Upper lobe of right lung (tissue), 1 donor: ENCODE data around the gene ARL6IP4. TPM values are rescaled to one million over a fixed set of nuclear protein-coding genes. Genes with fewer than 3 reads are reported as not detected.

ENCODE experiments used
- ATAC-seq: fragments of 200-7000 bp; cut with Tn5 transposase; one replicate; pipeline ENCODE4 v1.9.1; 2020; ENCODE audit warnings: mild to moderate bottlenecking, moderate library complexity
- DNase-seq: peaks from one replicate; pipeline ENCODE4 v3.0.0-alpha.2; 2020
- H3K27ac ChIP-seq: fragments of 200-600 bp; one replicate; pipeline ENCODE4 v1.8.0; 2022
- H3K27me3 ChIP-seq: fragments of 200-600 bp; one replicate; pipeline ENCODE4 v1.8.0; 2022; ENCODE audit warnings: mild to moderate bottlenecking
- H3K36me3 ChIP-seq: fragments of 200-600 bp; one replicate; pipeline ENCODE4 v1.8.0; 2022
- H3K4me1 ChIP-seq: fragments of 200-600 bp; one replicate; pipeline ENCODE4 v1.8.0; 2022
- H3K4me3 ChIP-seq: fragments of 200-600 bp; one replicate; pipeline ENCODE4 v1.8.0; 2022; ENCODE audit warnings: mild to moderate bottlenecking
- H3K9me3 ChIP-seq: fragments of 200-600 bp; one replicate; pipeline ENCODE4 v1.8.0; 2022
- intact Hi-C: fragments of 100-400 bp; cut with DNase I; formaldehyde crosslinking; loops from one replicate; pipeline ENCODE4 v1.11.0; 2022
- total RNA-seq: library from RNA; stranded (reverse); fragmentation: NEBNext Ultra II Directional; extraction: Animal tissue kit (Norgen Biotek cat#: 25700); gene quantifications from one replicate; pipeline ENCODE4 v1.2.1, GENCODE V29; 2021
- TF ChIP-seq, protein P1 (sequence below): fragments of 200-600 bp; IDR thresholded peaks from one replicate; pipeline ENCODE4 v1.8.0; 2022; ENCODE audit warnings: antibody characterized with exemption
- donor health status: DM: no; HTN: yes; CAD: no; lungs with severe emphysema.

ARL6IP4 gene
- total RNA-seq, 1 donor from 2014 or later: 124 TPM

DNA sequence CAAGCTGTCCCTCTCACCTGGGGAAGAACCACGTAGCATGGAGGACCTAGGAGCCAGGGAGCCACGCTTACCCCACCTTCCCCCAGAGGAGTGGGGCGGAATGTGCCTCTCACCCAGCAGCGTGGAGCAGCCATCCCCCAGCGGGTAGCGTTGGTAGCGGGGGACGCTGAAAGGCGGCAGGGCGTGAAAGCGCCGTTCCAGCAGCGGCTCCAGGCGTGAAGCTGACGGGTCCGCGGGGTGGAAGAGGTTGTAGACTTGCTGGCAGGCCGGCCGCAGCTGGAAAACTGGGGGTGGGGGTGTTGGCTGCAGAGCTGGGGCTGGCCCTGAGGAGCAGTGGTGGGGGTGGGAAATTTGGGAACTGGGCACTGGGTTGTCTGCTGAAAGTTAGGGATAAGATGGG, 11.9 kb downstream of the ARL6IP4 start:
- Histone ChIP-seq H3K27ac (no peak overlapping the region), H3K4me3 (no peak overlapping the region), H3K27me3 (no peaks in the 10 kb centered on the region), H3K9me3 (no peaks in the 10 kb centered on the region), H3K4me1 (no peaks in the 10 kb centered on the region), H3K36me3 (peaks cover 5% of the 10 kb centered on the region)
- intact Hi-C loops: no loop called here
- TF ChIP-seq, protein P1, sequence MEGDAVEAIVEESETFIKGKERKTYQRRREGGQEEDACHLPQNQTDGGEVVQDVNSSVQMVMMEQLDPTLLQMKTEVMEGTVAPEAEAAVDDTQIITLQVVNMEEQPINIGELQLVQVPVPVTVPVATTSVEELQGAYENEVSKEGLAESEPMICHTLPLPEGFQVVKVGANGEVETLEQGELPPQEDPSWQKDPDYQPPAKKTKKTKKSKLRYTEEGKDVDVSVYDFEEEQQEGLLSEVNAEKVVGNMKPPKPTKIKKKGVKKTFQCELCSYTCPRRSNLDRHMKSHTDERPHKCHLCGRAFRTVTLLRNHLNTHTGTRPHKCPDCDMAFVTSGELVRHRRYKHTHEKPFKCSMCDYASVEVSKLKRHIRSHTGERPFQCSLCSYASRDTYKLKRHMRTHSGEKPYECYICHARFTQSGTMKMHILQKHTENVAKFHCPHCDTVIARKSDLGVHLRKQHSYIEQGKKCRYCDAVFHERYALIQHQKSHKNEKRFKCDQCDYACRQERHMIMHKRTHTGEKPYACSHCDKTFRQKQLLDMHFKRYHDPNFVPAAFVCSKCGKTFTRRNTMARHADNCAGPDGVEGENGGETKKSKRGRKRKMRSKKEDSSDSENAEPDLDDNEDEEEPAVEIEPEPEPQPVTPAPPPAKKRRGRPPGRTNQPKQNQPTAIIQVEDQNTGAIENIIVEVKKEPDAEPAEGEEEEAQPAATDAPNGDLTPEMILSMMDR: no peak
- DNase-seq (no peak), ATAC-seq (no peak)

DNA sequence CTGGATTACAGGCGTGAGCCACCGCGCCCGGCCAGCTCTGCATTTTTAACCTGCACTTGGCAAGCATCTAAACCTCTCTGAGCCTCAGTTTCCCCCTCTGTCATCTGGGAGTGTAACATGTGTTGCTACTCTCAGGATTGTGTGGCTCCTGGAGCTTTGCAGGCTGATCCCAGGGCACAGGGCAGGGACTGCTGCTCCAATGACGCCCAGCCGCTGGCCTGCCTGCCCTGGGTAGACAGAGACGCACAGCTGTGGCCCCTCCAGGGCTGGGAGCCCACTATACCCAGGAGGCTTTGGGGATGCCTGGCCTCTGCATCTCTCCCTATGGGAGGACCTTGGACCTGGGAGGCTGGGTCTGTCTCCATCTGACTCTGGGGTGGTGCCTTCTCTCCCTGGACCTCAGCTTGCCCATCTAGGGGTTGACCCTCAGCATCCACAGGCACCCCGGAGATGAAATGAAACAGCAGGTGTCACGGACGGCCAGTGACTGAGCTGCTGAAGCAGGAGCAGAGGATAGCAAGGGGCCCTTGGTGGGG, 13.7 kb downstream of the ARL6IP4 start:
- intact Hi-C loops: no loop called here
- no peak overlapping the region for H3K27ac ChIP-seq
- ATAC-seq (no peak), DNase-seq (no peak)
- no peaks in the 10 kb centered on the region for H3K4me1 ChIP-seq
- TF ChIP-seq, protein P1: no peak
- H3K36me3 ChIP-seq: peaks cover 5% of the 10 kb centered on the region
- no peak overlapping the region for H3K4me3 ChIP-seq
- H3K9me3 ChIP-seq: no peaks in the 10 kb centered on the region
- H3K27me3 ChIP-seq: no peaks in the 10 kb centered on the region

DNA sequence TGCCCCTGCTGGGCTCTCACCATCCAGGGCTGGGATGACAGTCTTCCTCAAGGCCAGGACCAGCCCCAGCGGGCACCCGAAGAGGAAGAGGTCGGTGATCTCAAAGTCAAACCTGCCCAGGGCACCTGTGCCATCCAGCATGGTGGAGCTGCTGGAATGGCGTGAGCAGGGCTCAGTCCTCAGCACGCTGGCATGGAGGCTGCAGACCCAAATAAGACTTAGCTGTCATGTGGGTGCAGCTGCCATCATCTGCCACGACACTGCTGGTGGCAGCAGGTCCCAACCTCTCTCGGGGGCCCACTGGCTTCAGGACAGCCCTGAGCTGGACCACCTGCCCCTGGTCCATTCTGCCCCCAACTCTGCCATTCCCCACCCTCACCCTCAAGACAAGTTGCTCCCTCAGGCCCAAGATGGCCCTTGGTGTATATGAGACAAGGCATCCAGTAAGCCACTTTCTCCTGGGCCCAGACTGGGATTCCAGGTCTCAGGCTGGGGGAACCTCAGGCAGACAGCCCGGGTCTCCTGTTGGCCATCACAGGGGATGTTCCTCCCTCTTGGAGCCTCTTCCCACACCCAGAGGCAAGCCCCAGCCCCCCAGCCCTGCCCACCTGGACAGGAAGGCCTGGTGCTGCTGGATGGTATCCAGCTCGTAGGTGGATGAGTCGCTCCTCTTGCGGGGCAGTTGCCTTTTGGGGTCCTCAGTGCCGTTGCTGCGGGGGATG, 14.5 kb downstream of the ARL6IP4 start:
- Histone ChIP-seq H3K36me3 (peaks cover 2% of the 10 kb centered on the region), H3K27ac (no peak overlapping the region)
- intact Hi-C loops: no loop called here

DNA sequence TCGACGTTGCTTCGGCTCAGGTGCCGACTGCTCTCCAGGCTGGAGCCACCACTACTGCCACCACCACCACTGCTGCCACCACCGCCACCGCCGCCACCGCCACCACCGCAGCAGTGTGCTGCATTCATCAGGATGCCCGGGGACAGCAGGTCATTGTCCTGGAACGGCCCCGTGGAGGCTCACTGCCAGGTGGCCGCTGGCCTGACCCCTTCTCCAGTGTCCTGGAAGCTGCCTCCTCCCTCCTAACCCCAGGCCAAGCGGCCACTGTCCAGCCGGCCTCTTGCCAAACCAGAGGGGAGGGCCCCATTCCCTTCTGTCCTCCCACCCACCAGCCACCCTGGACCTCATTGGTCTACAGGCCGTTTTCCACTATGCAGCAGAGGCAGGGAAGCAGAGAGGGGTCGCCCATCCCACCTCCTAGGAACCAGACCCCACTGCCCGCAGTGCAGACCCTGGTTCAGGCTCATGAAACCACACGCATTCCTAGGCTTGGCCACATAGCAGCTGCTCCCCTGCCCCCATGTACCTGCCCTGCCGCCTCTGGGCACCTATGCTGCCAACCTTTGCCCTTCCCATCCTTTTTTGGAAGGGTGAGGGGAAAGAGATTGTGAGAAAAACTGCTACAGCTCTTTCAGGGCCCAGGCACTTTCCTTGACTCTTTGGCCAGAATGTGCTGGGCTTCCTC, 15.2 kb downstream of the ARL6IP4 start:
- DNase-seq (no peak), ATAC-seq (no peak)
- TF ChIP-seq, protein P1: no peak
- no peak overlapping the region for H3K27ac ChIP-seq
- peaks cover 6% of the 10 kb centered on the region for H3K36me3 ChIP-seq
- intact Hi-C loops: no loop called here
- H3K9me3 ChIP-seq: no peaks in the 10 kb centered on the region
- no peak overlapping the region for H3K4me3 ChIP-seq
- no peaks in the 10 kb centered on the region for H3K27me3 ChIP-seq
- no peaks in the 10 kb centered on the region for H3K4me1 ChIP-seq

More for the DNA sequence above, 14.5 kb downstream of the ARL6IP4 start:
- TF ChIP-seq, protein P1: no peak
- Histone ChIP-seq H3K27me3 (no peaks in the 10 kb centered on the region), H3K4me3 (no peak overlapping the region), H3K9me3 (no peaks in the 10 kb centered on the region), H3K4me1 (no peaks in the 10 kb centered on the region)
- no peak for ATAC-seq
- DNase-seq: no peak

DNA sequence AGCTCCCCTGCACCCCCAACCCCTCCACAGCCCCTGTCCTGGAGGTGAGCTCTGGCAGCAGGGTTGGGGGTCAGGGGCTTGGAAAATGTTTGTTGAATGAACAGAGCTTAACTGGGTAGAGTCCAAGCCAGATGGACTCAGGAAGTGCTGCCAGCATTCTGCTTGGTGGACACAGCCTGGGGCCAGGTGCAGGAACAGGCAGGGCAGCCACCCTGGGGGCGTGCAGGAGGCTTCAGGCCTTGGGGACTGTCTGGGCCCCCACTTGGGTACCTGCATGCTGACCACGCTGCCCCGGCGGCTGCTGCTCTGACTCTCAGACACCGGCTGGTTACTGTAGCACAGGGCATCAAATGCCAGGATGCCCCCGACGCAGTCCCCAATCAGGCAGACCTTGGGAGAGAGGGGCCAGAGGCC, 15.7 kb downstream of the ARL6IP4 start:
- DNase-seq (no peak), ATAC-seq (no peak)
- TF ChIP-seq, protein P1: no peak
- H3K27ac ChIP-seq: no peak overlapping the region
- H3K36me3 ChIP-seq: peaks cover 6% of the 10 kb centered on the region
- H3K4me3 ChIP-seq: no peak overlapping the region
- H3K27me3 ChIP-seq: no peaks in the 10 kb centered on the region
- H3K9me3 ChIP-seq: no peaks in the 10 kb centered on the region
- intact Hi-C loops: no loop called here
- H3K4me1 ChIP-seq: no peaks in the 10 kb centered on the region
